SJSA1 (cell line): ENCODE measurements around the gene ST6GALNAC6. TPM values are rescaled to one million over a fixed set of nuclear protein-coding genes. Genes with fewer than 3 reads are reported as not detected.
A peak's percentile ranks its signal among the peaks of the same experiment; 100 is the strongest.
"Not testable (repeated sequence)": the region's sequence is repeated elsewhere in the genome, so short reads cannot be mapped to it uniquely, and the experiment has no call there.

Experiments used
- DNase-seq, 2 experiments: peaks; one replicate each; pipeline ENCODE4 v3.0.0-alpha.2; 2015 to 2020; ENCODE audit warnings: low spot score in 2 of 2, low read depth in 1 of 2
- H3K27ac ChIP-seq: fragments of 250-450 bp; sonication (Bioruptor Pico); 2 replicates; pipeline ENCODE4 v1.5.1; 2020; ENCODE audit warnings: mild to moderate bottlenecking, moderate library complexity
- H3K27me3 ChIP-seq: fragments of 250-450 bp; sonication (Bioruptor Pico); replicated peaks from 2 replicates; pipeline ENCODE4 v1.5.1; 2020; ENCODE audit warnings: mild to moderate bottlenecking, moderate library complexity
- H3K36me3 ChIP-seq: fragments of 250-450 bp; sonication (Bioruptor Pico); 2 replicates; pipeline ENCODE4 v1.5.1; 2020; ENCODE audit warnings: mild to moderate bottlenecking
- H3K4me1 ChIP-seq: fragments of 250-450 bp; sonication (Bioruptor Pico); replicated peaks from 2 replicates; pipeline ENCODE4 v1.6.1; 2021; ENCODE audit warnings: mild to moderate bottlenecking
- H3K4me3 ChIP-seq: fragments of 250-450 bp; sonication (Bioruptor Pico); 2 replicates; pipeline ENCODE4 v1.5.1; 2020; ENCODE audit warnings: mild to moderate bottlenecking
- H3K9me3 ChIP-seq: fragments of 250-450 bp; sonication (Bioruptor Pico); replicated peaks from 2 replicates; pipeline ENCODE4 v1.5.1; 2020; ENCODE audit warnings: mild to moderate bottlenecking
- total RNA-seq: library from RNA; depleted of rRNA; stranded (reverse); fragments of >200 nt; shearing (Covaris generic); gene quantifications from 2 replicates; pipeline ENCODE4 v1.2.3, GENCODE V29; 2014

ST6GALNAC6 gene
- total RNA-seq, 1 experiment from 2014 or later = 42.9 TPM

GRCh38 chr9:127873886-127874285, 25.5 kb downstream of the ST6GALNAC6 start:
- Histone ChIP-seq H3K9me3 (no peaks in the 10 kb centered on the region), H3K4me3 (no peak overlapping the region), H3K36me3 (peaks cover 18% of the 10 kb centered on the region; the same call in 1 of the 2 replicates), H3K4me1 (peaks cover 15% of the 10 kb centered on the region), H3K27me3 (no peaks in the 10 kb centered on the region), H3K27ac (no peak overlapping the region)
- no peak for DNase-seq

GRCh38 chr9:127873223-127873691, 26.1 kb downstream of the ST6GALNAC6 start:
- H3K36me3 ChIP-seq = peaks cover 18% of the 10 kb centered on the region; the same call in 1 of the 2 replicates
- no peaks in the 10 kb centered on the region for H3K9me3 ChIP-seq
- peaks cover 14% of the 10 kb centered on the region for H3K4me1 ChIP-seq
- no peak overlapping the region for H3K27ac ChIP-seq
- no peak overlapping the region for H3K4me3 ChIP-seq
- no peak for DNase-seq
- no peaks in the 10 kb centered on the region for H3K27me3 ChIP-seq

- Histone ChIP-seq H3K4me3 (no peak overlapping the region), H3K27me3 (no peaks in the 10 kb centered on the region), H3K9me3 (no peaks in the 10 kb centered on the region), H3K4me1 (peaks cover 7% of the 10 kb centered on the region), H3K27ac (no peak overlapping the region), H3K36me3 (peaks cover 18% of the 10 kb centered on the region; the same call in 1 of the 2 replicates)
- DNase-seq = no peak
These were observed 26.8 kb downstream of the ST6GALNAC6 start for GRCh38 chr9:127872369-127873222.

GRCh38 chr9:127871531-127871930, 27.9 kb downstream of the ST6GALNAC6 start:
- Histone ChIP-seq H3K4me1 (no peaks in the 10 kb centered on the region; the same call in 1 of the 2 replicates), H3K9me3 (no peaks in the 10 kb centered on the region), H3K36me3 (peaks cover 18% of the 10 kb centered on the region; the same call in 1 of the 2 replicates), H3K27me3 (no peaks in the 10 kb centered on the region), H3K27ac (no peak overlapping the region), H3K4me3 (no peak overlapping the region)
- no peak for DNase-seq

GRCh38 chr9:127870887-127871286, 28.5 kb downstream of the ST6GALNAC6 start:
- no peak for DNase-seq
- Histone ChIP-seq H3K4me3 (no peak overlapping the region), H3K36me3 (peaks cover 18% of the 10 kb centered on the region; the same call in 1 of the 2 replicates), H3K27me3 (no peaks in the 10 kb centered on the region), H3K4me1 (no peaks in the 10 kb centered on the region; the same call in 1 of the 2 replicates), H3K9me3 (no peaks in the 10 kb centered on the region), H3K27ac (no peak overlapping the region)

- H3K4me3 ChIP-seq, H3K4me1 ChIP-seq, H3K27me3 ChIP-seq, H3K27ac ChIP-seq, DNase-seq, H3K9me3 ChIP-seq: not testable (repeated sequence)
- H3K36me3 ChIP-seq = peaks cover 18% of the 10 kb centered on the region; the same call in 1 of the 2 replicates
These were observed 29.3 kb downstream of the ST6GALNAC6 start for GRCh38 chr9:127870153-127870491.

- no peak overlapping the region for H3K4me3 ChIP-seq
- no peaks in the 10 kb centered on the region for H3K9me3 ChIP-seq
- H3K27ac ChIP-seq = no peak overlapping the region
- peaks cover 18% of the 10 kb centered on the region; the same call in 1 of the 2 replicates for H3K36me3 ChIP-seq
- H3K27me3 ChIP-seq = no peaks in the 10 kb centered on the region
- DNase-seq = peak; percentile 72 to 91
- H3K4me1 ChIP-seq = no peaks in the 10 kb centered on the region; the same call in 1 of the 2 replicates
These were observed 29.9 kb downstream of the ST6GALNAC6 start for GRCh38 chr9:127869310-127870152.

GRCh38 chr9:127868278-127868902, 31.0 kb downstream of the ST6GALNAC6 start:
- Histone ChIP-seq H3K4me1 (no peaks in the 10 kb centered on the region; the same call in 1 of the 2 replicates), H3K4me3 (no peak overlapping the region), H3K36me3 (peaks cover 18% of the 10 kb centered on the region; the same call in 1 of the 2 replicates), H3K27ac (no peak overlapping the region), H3K27me3 (no peaks in the 10 kb centered on the region), H3K9me3 (no peaks in the 10 kb centered on the region)
- no peak for DNase-seq

- no peaks in the 10 kb centered on the region; the same call in 1 of the 2 replicates for H3K4me1 ChIP-seq
- H3K27ac ChIP-seq = no peak overlapping the region
- no peaks in the 10 kb centered on the region for H3K9me3 ChIP-seq
- peaks cover 18% of the 10 kb centered on the region; the same call in 1 of the 2 replicates for H3K36me3 ChIP-seq
- H3K27me3 ChIP-seq = no peaks in the 10 kb centered on the region
- no peak for DNase-seq
- H3K4me3 ChIP-seq = no peak overlapping the region
These were observed 31.8 kb downstream of the ST6GALNAC6 start for GRCh38 chr9:127867356-127868277.

GRCh38 chr9:127866535-127866934, 32.9 kb downstream of the ST6GALNAC6 start:
- Histone ChIP-seq H3K27ac (no peak overlapping the region), H3K4me1 (peaks cover 5% of the 10 kb centered on the region), H3K9me3 (no peaks in the 10 kb centered on the region), H3K36me3 (peaks cover 14% of the 10 kb centered on the region; the same call in 1 of the 2 replicates), H3K4me3 (no peak overlapping the region), H3K27me3 (no peaks in the 10 kb centered on the region)
- DNase-seq = no peak

GRCh38 chr9:127865645-127866464, 33.5 kb downstream of the ST6GALNAC6 start:
- no peak overlapping the region for H3K4me3 ChIP-seq
- H3K36me3 ChIP-seq = peaks cover 10% of the 10 kb centered on the region; the same call in 1 of the 2 replicates
- DNase-seq = no peak
- H3K27ac ChIP-seq = no peak overlapping the region
- H3K27me3 ChIP-seq = no peaks in the 10 kb centered on the region
- H3K4me1 ChIP-seq = peaks cover 5% of the 10 kb centered on the region
- H3K9me3 ChIP-seq = no peaks in the 10 kb centered on the region

GRCh38 chr9:127863191-127863621, 36.2 kb downstream of the ST6GALNAC6 start:
- DNase-seq = no peak
- no peaks in the 10 kb centered on the region for H3K9me3 ChIP-seq
- peaks cover 3% of the 10 kb centered on the region; the same call in 1 of the 2 replicates for H3K36me3 ChIP-seq
- H3K4me1 ChIP-seq = peaks cover 11% of the 10 kb centered on the region
- H3K27me3 ChIP-seq = no peaks in the 10 kb centered on the region
- no peak overlapping the region for H3K27ac ChIP-seq
- no peak overlapping the region for H3K4me3 ChIP-seq
